CD4-positive, alpha-beta T cell treated with Interleukin-17A for 1 hour (primary cell): ENCODE measurements around the gene OVOL2.
A peak's percentile ranks its signal among the peaks of the same experiment; 100 is the strongest.

Source experiments
- DNase-seq: peaks from one replicate; pipeline ENCODE4 v3.0.0-alpha.2; 2020

The OVOL2 gene

DNA sequence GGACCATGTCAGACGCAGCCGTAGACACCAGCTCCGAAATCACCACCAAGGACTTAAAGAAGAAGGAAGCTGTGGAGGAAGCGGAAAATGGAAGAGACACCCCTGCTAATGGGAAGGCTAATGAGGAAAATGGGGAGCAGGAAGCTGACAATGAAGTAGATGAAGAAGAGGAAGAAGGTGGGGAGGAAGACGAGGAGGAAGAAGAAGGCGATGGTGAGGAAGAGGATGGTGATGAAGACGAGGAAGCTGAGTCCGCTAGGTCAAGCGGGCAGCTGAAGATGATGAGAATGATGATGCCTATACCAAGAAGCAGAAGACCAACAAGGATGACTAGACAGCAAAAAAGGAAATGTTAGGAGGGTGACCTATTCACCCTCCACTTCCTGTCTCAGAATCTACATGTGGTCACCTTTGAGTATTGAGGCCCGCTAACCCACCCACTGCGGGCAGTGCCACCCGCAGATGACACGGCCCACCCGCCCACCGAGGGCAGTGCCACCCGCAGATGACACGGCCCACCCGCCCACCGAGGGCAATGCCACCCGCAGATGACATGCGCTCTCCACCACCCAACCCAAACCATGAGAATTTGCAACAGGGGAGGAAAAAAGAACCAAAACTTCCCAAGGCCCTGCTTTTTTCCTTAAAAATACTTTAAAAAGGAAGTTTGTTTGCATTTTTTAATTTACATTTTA, 45.6 kb downstream of the OVOL2 start:
- DNase-seq = no peak

GRCh38 chr20:18011482-18011881, 46.2 kb downstream of the OVOL2 start:
- DNase-seq = no peak

DNA sequence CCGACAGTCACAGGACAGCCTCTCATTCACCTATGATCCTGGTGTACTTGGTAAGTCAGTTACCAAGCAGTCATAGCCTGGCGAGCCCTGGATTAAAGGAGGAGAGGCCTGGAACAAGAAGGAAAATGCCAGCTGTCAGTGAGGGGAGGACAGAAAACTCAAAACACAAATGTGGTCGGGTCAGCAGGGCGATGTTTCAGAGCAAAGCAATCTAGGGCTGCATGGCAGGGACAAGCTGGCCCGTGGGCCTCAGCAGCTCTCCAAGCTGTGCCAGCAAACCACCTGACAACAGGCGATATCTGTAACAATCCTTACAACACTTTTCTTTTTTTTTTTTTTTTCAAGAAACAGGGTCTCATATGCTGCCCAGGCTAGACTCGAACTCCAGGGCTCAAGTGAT, 48.6 kb downstream of the OVOL2 start:
- DNase-seq = no peak

- DNase-seq = no peak
Measured at GRCh38 chr20:18007534-18008292, 50.0 kb downstream of the OVOL2 start.

DNA sequence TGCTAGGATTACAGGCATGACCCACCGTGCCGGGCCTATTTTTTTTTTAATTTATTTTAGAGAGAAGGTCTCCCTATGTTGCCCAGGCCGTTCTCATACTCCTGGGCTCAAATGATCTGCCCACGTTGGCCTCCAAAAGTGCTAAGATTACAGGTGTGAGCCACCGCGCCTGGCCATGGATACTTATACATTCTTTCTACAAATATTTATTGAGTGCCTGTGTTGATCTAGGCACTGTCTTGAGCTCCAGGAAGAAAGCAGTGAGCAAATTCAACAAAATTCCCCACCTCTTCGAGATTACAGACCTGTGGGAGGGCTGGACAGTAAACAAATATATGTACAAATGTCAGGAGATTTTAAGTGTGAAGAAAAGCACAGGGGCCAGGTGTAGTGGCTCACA, 51.0 kb downstream of the OVOL2 start:
- no peak for DNase-seq

DNA sequence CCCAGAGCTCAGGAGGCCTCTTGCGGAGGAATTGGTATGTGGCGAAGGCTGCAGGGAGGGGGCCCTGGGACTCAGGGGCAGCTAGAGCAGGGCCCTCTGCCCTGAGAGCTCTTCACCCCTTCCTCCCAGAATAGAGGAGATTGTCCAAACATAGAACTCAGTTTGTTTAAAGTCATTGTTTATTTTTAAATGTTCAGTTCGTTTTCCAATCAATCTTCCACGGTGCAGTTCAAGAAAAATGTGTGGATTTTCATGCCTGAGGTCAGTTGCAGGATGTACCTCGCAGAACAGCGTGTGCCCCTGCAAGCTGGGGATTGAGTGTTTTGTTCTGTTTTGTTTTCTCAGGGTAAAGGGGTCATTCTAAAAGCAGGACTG, 51.7 kb downstream of the OVOL2 start:
- no peak for DNase-seq

DNA sequence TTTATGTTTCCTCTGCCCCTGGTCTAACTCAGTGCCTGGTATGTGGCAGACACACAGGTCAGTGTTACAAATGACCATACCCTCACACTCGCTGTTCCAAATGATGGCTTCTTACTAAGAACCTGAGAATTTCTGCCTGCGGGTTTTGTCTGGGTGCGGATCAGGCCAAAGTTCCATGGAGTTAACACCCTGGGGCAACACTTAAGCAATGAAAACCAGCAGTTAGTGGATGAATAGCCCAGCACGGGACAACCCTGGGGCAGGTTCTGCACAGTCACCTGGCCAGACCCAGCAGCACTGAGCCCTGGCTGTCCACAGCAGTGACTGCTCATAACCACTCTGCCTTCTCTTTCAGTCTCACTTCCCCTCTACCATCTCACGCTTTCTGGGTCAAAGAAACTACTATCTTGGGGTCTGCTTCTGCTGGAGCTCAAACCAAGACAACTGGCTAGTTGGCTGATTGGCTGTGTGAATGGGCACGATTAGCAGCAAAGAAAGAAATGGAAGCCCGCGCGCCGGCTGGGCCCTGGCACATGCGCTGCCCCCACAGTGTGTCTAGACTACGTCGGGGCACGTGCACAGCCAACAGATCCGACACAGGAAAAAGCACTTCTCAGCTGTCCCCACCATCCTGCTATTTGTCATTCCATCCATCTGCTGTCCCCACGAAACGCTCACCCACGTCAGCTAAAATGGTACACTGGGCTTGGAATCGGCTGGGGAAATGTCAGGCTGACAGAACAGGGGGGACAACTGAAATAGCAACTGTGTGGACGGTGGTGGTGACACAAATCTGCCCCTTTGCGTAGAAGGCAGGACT, 52.3 kb downstream of the OVOL2 start:
- DNase-seq = no peak

DNA sequence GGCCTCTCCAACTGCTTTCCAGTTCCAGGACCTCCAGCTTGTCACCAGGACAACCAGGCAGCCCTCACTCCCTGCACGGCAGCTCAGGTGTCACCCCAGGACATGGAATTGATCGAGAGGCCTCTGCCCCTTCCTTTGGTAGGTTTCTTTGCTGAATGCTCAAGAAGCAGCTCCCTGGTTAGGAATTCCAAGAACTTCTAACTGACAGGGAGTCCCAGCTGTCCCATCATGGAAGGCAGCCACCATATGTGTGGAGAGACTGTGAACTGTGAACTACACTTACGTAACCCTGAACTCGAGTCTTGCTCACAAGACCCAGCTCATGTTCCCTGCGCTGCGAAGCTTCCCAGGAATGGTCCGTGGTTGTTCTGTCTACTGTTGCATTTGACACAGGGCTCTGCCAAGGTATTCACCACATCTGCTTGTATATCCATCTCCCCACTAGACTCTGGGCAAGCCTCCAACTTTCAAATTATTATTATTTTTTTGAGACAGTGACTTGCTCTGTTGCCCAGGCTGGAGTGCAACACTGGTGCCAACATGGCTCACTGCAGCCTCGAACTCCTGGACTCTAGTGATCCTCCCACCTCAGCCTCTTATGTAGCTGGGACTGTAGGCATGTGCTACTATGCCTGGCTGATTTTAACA, 53.2 kb downstream of the OVOL2 start:
- no peak for DNase-seq

GRCh38 chr20:18003897-18004296, 53.8 kb downstream of the OVOL2 start:
- DNase-seq = no peak

DNA sequence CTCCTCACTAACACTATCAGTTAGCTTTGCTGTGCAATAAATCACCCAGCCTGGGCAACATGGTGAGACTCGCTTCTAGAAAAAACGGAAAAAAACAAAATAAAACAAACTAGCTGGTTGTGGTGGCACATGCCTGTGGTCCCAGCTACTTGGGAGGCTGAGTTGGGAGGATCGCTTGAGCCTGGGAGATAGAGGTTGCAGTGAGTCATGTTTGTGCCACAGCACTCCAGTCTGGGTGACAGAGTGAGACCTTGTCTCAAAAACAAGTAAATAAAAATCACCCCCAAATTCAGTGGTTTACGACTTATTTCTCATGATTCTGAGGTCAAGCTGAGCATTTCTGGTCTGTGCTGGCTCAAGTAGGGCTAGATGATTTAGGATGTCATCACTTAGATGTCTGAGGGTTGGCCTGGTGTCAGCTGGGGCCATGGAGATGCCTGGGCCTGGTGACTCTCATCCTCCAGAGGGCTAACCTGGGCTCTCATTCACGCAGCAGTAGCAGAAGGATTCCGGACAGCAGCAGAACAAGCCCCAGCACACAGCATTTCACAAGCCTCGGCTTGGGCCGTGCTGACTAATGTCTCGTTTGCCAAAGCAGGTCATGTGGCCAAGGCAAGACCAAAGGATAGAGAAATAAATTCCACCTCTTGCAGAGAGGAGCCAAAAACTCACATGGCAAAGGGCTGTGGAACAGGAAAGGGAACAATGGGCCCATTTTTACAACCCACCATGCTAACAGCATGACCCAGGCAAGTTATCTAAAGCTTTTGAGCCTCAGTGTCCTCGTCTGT, 56.4 kb downstream of the OVOL2 start:
- no peak for DNase-seq

DNA sequence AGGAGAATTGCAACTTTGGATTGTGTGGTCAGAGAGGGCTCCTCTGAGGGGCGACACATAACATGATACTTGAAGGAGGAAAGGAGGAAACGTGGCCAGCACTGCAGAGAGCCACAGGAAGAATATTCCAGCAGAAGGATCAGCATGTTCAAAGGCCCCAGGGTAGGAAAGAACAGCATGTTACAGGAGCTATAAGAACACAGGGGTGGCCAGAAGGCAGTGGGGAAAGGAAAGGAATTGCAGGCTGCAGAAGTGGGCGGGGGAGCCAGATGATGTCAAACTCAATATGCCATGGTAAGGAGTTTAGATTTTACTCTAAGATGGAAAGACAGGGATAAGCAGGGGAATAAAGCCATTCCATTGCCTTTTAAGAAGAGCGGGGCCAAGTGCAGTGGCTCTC, 58.1 kb downstream of the OVOL2 start:
- DNase-seq = no peak

- no peak for DNase-seq
Measured at GRCh38 chr20:17998446-17998845, 59.3 kb downstream of the OVOL2 start.

GRCh38 chr20:17995967-17996819, 61.5 kb downstream of the OVOL2 start:
- peak; percentile 79 for DNase-seq

DNA sequence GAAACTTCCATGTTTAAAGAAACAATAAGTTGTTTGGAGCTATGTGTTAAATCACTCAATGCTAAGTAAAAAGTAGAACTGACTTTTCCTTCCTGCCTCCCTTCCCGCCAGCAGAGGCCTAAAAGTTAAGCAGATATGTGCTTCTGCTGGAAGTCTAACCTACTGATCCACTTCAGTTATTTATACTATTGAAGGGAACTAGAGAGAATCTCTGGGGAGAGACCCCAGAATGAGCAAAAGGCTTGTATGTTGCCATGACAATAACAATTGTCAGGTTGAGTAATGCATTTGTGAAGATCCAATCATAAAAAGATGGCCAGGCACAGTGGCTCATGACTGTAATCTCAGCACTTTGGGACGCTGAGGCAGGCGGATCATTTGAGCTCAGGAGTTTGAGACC, 64.2 kb downstream of the OVOL2 start:
- no peak for DNase-seq

- DNase-seq = no peak
Measured at GRCh38 chr20:17992847-17993513, 64.7 kb downstream of the OVOL2 start.

GRCh38 chr20:17992224-17992637, 65.5 kb downstream of the OVOL2 start:
- no peak for DNase-seq

GRCh38 chr20:17990278-17990972, 67.3 kb downstream of the OVOL2 start:
- DNase-seq = no peak

GRCh38 chr20:17987988-17988387, 69.7 kb downstream of the OVOL2 start:
- peak; percentile 25 for DNase-seq

- no peak for DNase-seq
Measured at GRCh38 chr20:17985388-17986018, 72.2 kb downstream of the OVOL2 start.

GRCh38 chr20:17976305-17976704, 81.4 kb downstream of the OVOL2 start:
- DNase-seq = no peak
